Stimulated activated naive CD8-positive, alpha-beta T cell treated with anti-CD3 and anti-CD28 coated beads, Interleukin-15, amount 100 ng/mL, for 72 hours (primary cell): ENCODE data around the gene EHD1.

Experiments used
- ATAC-seq: fragments of 150-1000 bp; cut with Tn5 transposase; 2 replicates; pipeline ENCODE4 v1.10.0; 2021; ENCODE audit warnings: mild to moderate bottlenecking, moderate library complexity
- DNase-seq, 2 donors: peaks; one replicate each; pipeline ENCODE4 v3.0.0; 2021 to 2022
- H3K27ac Mint-ChIP-seq, 2 donors: one replicate each; pipeline ENCODE4 v1.8.0; 2022; ENCODE audit warnings: mild to moderate bottlenecking in 2 of 2, mixed read lengths in 2 of 2, moderate library complexity in 2 of 2
- H3K27me3 Mint-ChIP-seq: one replicate; pipeline ENCODE4 v1.8.0; 2022; ENCODE audit warnings: mixed read lengths
- H3K4me1 Mint-ChIP-seq: one replicate; pipeline ENCODE4 v1.8.0; 2022; ENCODE audit warnings: mild to moderate bottlenecking, mixed read lengths
- H3K4me3 Mint-ChIP-seq, 2 donors: one replicate each; pipeline ENCODE4 v1.8.0; 2022; ENCODE audit warnings: mild to moderate bottlenecking in 2 of 2, mixed read lengths in 2 of 2, moderate library complexity in 1 of 2
- H3K9me3 Mint-ChIP-seq, 2 donors: one replicate each; pipeline ENCODE4 v1.8.0; 2022; ENCODE audit warnings: mixed read lengths in 2 of 2

The EHD1 gene

GRCh38 chr11:64887234-64887756 is 8.9 kb upstream of the EHD1 start:
- peaks cover 51% of the 10 kb centered on the region for H3K4me1 Mint-ChIP-seq
- H3K4me3 Mint-ChIP-seq: peak overlapping the region; percentile 54 to 56
- H3K27me3 Mint-ChIP-seq: no peaks in the 10 kb centered on the region
- ATAC-seq (no peak), DNase-seq (no peak)
- no peak overlapping the region for H3K27ac Mint-ChIP-seq
- H3K9me3 Mint-ChIP-seq: no peaks in the 10 kb centered on the region

- peak; percentile 76 for ATAC-seq
- H3K4me3 Mint-ChIP-seq: peak overlapping the region; percentile 17 to 59
- H3K4me1 Mint-ChIP-seq: peaks cover 68% of the 10 kb centered on the region
- H3K27me3 Mint-ChIP-seq: no peaks in the 10 kb centered on the region
- H3K27ac Mint-ChIP-seq: peak overlapping the region; percentile 3 to 74
- no peaks in the 10 kb centered on the region for H3K9me3 Mint-ChIP-seq
- no peak for DNase-seq
Measured at GRCh38 chr11:64885367-64886286, 7.2 kb upstream of the EHD1 start.

GRCh38 chr11:64884019-64884418 is 5.6 kb upstream of the EHD1 start:
- ATAC-seq: no peak
- Mint-ChIP-seq H3K27me3 (no peaks in the 10 kb centered on the region), H3K9me3 (no peaks in the 10 kb centered on the region), H3K4me1 (peaks cover 82% of the 10 kb centered on the region), H3K27ac (no peak overlapping the region), H3K4me3 (no peak overlapping the region)
- no peak for DNase-seq

- Mint-ChIP-seq H3K4me1 (peaks cover 81% of the 10 kb centered on the region), H3K27ac (no peak overlapping the region), H3K27me3 (no peaks in the 10 kb centered on the region), H3K9me3 (no peaks in the 10 kb centered on the region), H3K4me3 (no peak overlapping the region)
- no peak for DNase-seq
- ATAC-seq: no peak
Measured at GRCh38 chr11:64883575-64883974, 5.2 kb upstream of the EHD1 start.

GRCh38 chr11:64882243-64882642 is 3.8 kb upstream of the EHD1 start:
- Mint-ChIP-seq H3K27me3 (no peaks in the 10 kb centered on the region), H3K4me3 (no peak overlapping the region), H3K9me3 (no peaks in the 10 kb centered on the region), H3K27ac (no peak overlapping the region), H3K4me1 (peaks cover 69% of the 10 kb centered on the region)
- DNase-seq: no peak
- ATAC-seq: no peak

- Mint-ChIP-seq H3K4me1 (peaks cover 73% of the 10 kb centered on the region), H3K27me3 (no peaks in the 10 kb centered on the region), H3K4me3 (no peak overlapping the region), H3K9me3 (no peaks in the 10 kb centered on the region), H3K27ac (peak overlapping the region in 1 of 2 donors; percentile 45)
- DNase-seq (no peak), ATAC-seq (no peak)
Measured at GRCh38 chr11:64881476-64881875, 3.1 kb upstream of the EHD1 start.

GRCh38 chr11:64880240-64881001 is 2.0 kb upstream of the EHD1 start:
- H3K4me1 Mint-ChIP-seq: peaks cover 73% of the 10 kb centered on the region
- H3K27me3 Mint-ChIP-seq: no peaks in the 10 kb centered on the region
- H3K9me3 Mint-ChIP-seq: no peaks in the 10 kb centered on the region
- ATAC-seq (no peak), DNase-seq (no peak)
- H3K4me3 Mint-ChIP-seq: peak overlapping the region; percentile 92 to 96
- peak overlapping the region; percentile 86 to 90 for H3K27ac Mint-ChIP-seq

GRCh38 chr11:64879244-64879900 is 951 bp upstream of the EHD1 start:
- DNase-seq (no peak), ATAC-seq (no peak)
- H3K9me3 Mint-ChIP-seq: no peaks in the 10 kb centered on the region

GRCh38 chr11:64878223-64878493 is 263 bp downstream of the EHD1 start:
- ATAC-seq (peak; percentile 50), DNase-seq (no peak)
- Mint-ChIP-seq H3K9me3 (no peaks in the 10 kb centered on the region), H3K27ac (peak overlapping the region; percentile 48 to 92), H3K27me3 (no peaks in the 10 kb centered on the region), H3K4me3 (peak overlapping the region; percentile 92 to 100), H3K4me1 (peaks cover 75% of the 10 kb centered on the region)

More at GRCh38 chr11:64879244-64879900, 951 bp upstream of the EHD1 start:
- H3K4me3 Mint-ChIP-seq: peak overlapping the region; percentile 92 to 96
- H3K4me1 Mint-ChIP-seq: peaks cover 73% of the 10 kb centered on the region
- H3K27me3 Mint-ChIP-seq: no peaks in the 10 kb centered on the region
- H3K27ac Mint-ChIP-seq: peak overlapping the region; percentile 92 to 94

- H3K27ac Mint-ChIP-seq: peak overlapping the region; percentile 92 to 97
- H3K27me3 Mint-ChIP-seq: no peaks in the 10 kb centered on the region
- H3K4me1 Mint-ChIP-seq: peaks cover 81% of the 10 kb centered on the region
- H3K9me3 Mint-ChIP-seq: no peaks in the 10 kb centered on the region
- peak in 1 of 2 donors; percentile 47 for DNase-seq
- ATAC-seq: peak; percentile 18
- peak overlapping the region; percentile 92 to 100 for H3K4me3 Mint-ChIP-seq
Measured at GRCh38 chr11:64877390-64878222, 815 bp downstream of the EHD1 start.

GRCh38 chr11:64876835-64877341 is 1.5 kb downstream of the EHD1 start:
- DNase-seq (no peak), ATAC-seq (no peak)

GRCh38 chr11:64876229-64876750 is 2.1 kb downstream of the EHD1 start:
- Mint-ChIP-seq H3K4me1 (peaks cover 82% of the 10 kb centered on the region), H3K27ac (peak overlapping the region; percentile 21 to 93), H3K27me3 (no peaks in the 10 kb centered on the region), H3K9me3 (no peaks in the 10 kb centered on the region), H3K4me3 (peak overlapping the region; percentile 92 to 100)
- peak in 1 of 2 donors; percentile 60 for DNase-seq
- peak; percentile 44 for ATAC-seq

More at GRCh38 chr11:64876835-64877341, 1.5 kb downstream of the EHD1 start:
- H3K4me3 Mint-ChIP-seq: peak overlapping the region; percentile 92 to 100
- H3K27me3 Mint-ChIP-seq: no peaks in the 10 kb centered on the region
- no peaks in the 10 kb centered on the region for H3K9me3 Mint-ChIP-seq
- peaks cover 82% of the 10 kb centered on the region for H3K4me1 Mint-ChIP-seq
- H3K27ac Mint-ChIP-seq: peak overlapping the region; percentile 93 to 97

GRCh38 chr11:64875369-64876228 is 2.8 kb downstream of the EHD1 start:
- Mint-ChIP-seq H3K9me3 (no peaks in the 10 kb centered on the region), H3K27me3 (no peaks in the 10 kb centered on the region), H3K27ac (peak overlapping the region in 1 of 2 donors; percentile 81), H3K4me3 (peak overlapping the region; percentile 92 to 100), H3K4me1 (peaks cover 82% of the 10 kb centered on the region)
- ATAC-seq (no peak), DNase-seq (no peak)
